Tongue (tissue), 3 donors: ENCODE measurements around the gene F2RL1. TPM values are rescaled to one million over a fixed set of nuclear protein-coding genes. Genes with fewer than 3 reads are reported as not detected.
A peak's percentile ranks its signal among the peaks of the same experiment; 100 is the strongest.
"Not testable (repeated sequence)": the region's sequence is repeated elsewhere in the genome, so short reads cannot be mapped to it uniquely, and the experiment has no call there.

Experiments
- DNase-seq: peaks from one replicate; pipeline ENCODE4 v3.0.0-alpha.2; 2015
- small RNA-seq: library from RNA; depleted of rRNA; stranded (forward); fragments of <200 nt; gene quantifications from one replicate; pipeline ENCODE3, GENCODE V24; 2014; ENCODE audit warnings: low replicate concordance
- total RNA-seq: library from RNA; depleted of rRNA; stranded (reverse); fragments of >200 nt; gene quantifications from one replicate; pipeline ENCODE4 v1.2.3, GENCODE V29; 2014

F2RL1 gene
- total RNA-seq, 1 donor from 2014 or later: 2.3 TPM

DNA sequence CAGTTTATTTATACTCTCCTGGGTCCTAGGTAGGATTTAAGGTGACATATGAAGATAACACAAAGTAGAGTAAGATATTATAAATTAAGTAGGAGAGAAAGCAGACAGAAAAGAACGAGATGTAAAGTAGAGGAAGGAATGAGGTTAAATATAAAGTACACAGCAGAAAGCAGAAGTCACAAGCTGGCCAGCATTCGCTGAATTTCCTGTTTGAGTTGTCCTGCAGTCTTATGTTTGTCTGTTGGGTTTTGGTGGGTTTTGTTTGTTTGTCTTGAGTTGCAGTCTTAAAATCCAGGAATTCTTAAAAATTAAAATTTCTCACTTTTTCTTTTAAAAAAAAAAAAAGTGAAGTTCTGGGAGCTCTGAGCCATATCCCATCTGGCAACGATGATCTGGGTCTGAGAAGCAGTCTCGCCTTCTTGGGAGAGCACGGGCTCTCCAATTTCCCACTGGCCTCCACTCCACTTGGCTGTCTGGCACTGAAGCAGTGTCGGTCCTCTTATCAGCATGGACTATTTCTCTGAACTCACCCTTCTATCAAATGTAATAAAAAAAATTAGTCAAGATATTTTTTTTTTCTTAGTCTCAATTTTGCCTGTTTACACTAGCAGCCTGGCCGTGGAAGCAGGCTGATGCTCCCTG lies 33.0 kb downstream of the F2RL1 start:
- DNase-seq: no peak

GRCh38 chr5:76852772-76853171 lies 33.9 kb downstream of the F2RL1 start:
- DNase-seq: no peak

DNA sequence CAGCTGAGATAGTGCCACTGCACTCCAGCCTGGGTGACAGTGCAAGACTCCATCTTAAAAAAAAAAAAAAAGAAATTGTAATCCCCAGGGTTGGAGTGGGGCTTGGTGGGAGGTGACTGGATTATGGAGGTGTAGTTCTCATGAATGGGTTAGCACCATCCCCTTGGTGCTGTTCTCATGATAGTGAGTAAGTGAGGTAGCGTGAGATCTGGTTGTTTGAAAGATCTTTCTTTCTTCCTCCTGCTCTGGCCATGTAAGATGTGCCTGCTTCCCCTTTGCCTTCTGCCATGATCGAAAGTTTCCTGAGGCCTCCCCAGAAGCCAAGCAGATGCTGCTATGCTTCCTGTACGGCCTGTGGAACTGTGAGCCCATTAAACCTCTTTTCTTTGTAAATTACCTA lies 34.9 kb downstream of the F2RL1 start:
- DNase-seq: not testable (repeated sequence)

GRCh38 chr5:76854644-76855043 lies 35.8 kb downstream of the F2RL1 start:
- DNase-seq: no peak

DNA sequence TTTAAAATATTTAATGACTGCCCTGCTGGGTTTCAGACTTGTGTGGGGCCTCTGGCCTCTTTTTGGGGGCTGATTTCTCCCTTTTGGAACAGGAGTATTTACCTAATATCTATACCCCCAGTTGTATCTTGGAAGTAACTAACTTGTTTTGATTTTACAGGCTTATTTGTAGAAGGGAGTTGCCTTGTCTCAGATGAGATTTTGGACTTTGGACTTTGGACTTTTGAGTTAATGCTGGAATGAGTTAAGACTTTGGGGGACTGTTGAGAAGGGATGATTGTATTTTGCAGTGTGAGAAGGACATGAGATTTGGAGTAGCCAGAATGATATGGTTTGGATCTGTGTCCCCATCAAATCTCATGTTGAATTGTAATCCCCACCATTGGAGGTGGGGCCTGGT lies 36.7 kb downstream of the F2RL1 start:
- not testable (repeated sequence) for DNase-seq

- DNase-seq: no peak
Measured at GRCh38 chr5:76855961-76856360, 37.1 kb downstream of the F2RL1 start.

- DNase-seq: not testable (repeated sequence)
Measured at GRCh38 chr5:76856800-76857199, 38.0 kb downstream of the F2RL1 start.

DNA sequence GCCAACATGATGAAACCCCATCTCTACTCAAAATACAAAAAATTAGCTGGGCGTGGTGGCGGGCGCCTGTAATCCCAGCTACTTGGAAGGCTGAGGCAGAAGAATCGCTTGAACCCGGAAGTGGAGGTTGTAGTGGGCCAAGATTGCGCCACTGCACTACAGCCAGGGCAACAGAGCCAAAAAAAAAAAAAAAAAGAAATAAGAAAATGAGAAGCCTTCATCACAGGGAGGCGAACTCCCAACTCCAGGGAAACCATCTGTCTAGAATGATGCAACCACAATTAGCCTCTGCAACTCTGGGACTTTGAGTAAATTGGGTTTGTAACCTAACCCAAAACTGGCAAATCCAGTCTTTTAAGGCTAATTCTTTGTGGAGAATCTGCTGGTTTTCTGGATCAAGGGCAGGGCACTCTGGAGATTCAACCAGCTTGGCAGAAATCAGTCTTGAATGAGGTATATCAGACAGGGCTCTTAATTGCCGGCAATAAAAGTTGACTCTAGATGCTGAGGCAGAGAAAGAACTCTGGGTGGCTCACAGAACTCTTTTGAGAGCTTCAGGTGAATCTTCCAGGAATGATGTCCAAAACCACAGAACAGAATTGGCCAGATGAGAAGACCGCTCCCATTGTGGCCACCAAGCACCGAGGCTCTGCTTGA lies 40.9 kb downstream of the F2RL1 start:
- DNase-seq: no peak

DNA sequence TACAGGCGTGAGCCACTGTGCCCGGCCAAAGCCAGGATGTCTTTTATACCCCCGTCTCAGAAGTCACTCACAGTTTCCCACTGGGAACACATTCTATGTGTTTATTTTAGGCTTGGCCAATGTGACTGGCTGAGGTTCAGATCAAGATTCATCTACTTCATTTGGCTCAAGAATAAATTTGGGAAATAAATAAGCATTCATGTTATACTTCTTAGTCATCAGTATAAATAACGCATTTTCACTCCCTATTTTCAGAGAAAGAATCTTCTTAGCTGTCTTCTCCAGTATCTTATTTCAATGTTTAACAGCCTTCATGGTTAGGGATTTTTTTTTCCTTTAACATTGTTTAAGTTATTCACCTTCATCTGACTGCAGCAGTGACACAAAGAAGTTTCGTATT lies 42.8 kb downstream of the F2RL1 start:
- no peak for DNase-seq

DNA sequence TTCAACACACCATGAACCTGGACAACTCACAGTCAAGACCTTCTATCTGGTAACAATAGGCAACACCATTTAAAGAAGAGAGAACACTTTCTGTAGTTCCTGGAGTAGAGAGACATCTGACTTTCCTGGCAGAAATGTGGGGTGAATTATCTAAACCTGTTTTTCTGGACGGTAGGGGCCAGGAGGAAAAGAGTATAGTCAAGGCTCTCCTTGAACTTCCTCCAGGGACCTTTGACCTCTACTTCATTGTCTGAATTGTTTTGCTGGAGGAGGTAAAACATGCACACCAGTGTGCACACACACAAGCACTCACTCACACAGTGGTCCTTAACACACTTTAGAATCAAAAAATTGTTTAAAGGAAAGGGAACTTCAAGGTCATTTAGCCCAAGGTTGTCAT lies 44.2 kb downstream of the F2RL1 start:
- no peak for DNase-seq

DNA sequence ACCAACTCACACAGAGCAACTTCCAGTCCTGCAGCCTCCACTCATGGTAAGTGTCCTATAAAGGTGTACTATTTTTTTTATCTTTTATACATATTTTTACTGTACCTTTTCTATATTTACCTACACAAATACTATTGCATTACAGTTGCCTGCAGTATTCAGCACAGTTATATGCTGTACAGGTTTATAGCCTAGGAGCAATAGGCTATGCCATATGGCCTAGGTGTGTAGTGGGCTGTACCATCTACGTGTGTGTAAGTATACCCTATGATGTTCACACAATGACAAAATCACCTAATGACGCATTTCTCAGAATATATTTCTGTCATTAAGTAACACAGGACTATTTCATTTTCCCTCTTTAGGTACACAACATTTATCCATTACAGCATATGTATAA lies 47.7 kb downstream of the F2RL1 start:
- DNase-seq: no peak

GRCh38 chr5:76867038-76867437 lies 48.2 kb downstream of the F2RL1 start:
- DNase-seq: no peak

DNA sequence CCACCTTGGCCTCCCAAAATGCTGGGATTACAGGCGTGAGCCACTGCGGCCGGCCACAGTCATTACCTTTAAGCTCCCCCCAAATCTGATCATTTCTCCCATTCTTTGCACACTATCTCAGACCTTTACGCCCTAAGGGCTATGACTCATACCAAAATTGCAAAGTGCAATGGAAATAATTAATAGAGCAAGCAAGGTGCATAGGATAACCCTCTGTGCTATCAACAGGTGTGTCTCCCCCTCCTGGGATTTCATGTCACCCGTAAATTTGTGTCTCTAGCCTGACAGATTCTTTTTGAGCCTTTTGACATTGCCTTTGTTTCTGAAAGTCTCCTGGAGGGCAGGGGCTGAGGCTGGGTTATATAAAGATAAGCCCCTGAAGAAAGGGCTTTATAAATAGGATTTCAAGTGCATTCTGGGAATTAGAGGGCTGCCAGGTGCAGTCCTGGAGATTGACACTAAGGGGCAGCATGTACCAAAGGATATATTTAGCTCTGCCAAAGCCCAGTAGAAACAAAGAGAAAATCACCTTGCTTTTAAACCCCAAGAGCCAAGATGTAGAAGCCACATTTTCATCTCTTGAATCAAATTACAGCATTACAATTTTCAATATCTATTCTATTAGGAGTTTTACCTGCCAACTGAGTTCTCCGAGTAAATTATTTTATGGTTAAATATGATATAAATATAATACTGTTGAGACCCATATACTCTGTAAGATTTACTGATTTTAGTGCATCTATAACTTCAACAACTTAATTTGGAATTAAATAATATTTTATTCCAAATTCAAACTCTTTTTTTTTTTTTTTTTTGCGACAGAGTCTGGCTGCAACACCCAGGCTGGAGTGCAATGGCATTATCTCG lies 49.2 kb downstream of the F2RL1 start:
- DNase-seq: peak; percentile 84

- no peak for DNase-seq
Measured at GRCh38 chr5:76870046-76870445, 51.2 kb downstream of the F2RL1 start.

- DNase-seq: no peak
Measured at GRCh38 chr5:76874088-76874581, 55.3 kb downstream of the F2RL1 start.

Small RNAs within 50 kb of the gene (small RNA-seq; reads per million reads assigned to genes)
- not detected for gene RN7SL208P

Other genes starting within 250 kb of the F2RL1 start
- 9.8 TPM for gene F2RL2, start 195.6 kb upstream of the F2RL1 start, total RNA-seq
- gene F2R, start 102.9 kb upstream of the F2RL1 start, total RNA-seq: 38.8 TPM
- gene S100Z, start 31.0 kb downstream of the F2RL1 start, total RNA-seq: 2.1 TPM
- not detected for gene CRHBP, start 134.0 kb downstream of the F2RL1 start, total RNA-seq
- gene AGGF1, start 211.4 kb downstream of the F2RL1 start, total RNA-seq: 29.1 TPM